SK-N-SH (cell line): ENCODE measurements around the gene FHIP2A. TPM values are rescaled to one million over a fixed set of nuclear protein-coding genes. Genes with fewer than 3 reads are reported as not detected.
"Not testable (repeated sequence)": the region's sequence is repeated elsewhere in the genome, so short reads cannot be mapped to it uniquely, and the experiment has no call there.

ENCODE experiments used
- CTCF ChIA-PET: fragments of 300-600, 350-600 bp; formaldehyde crosslinking; extraction: SDS; loops from one replicate; lab custom pipeline; 2021; lab: Yijun Ruan, JAX
- POLR2A ChIA-PET: fragments of 350-600 bp; sonication (Branson Sonifier 250); formaldehyde crosslinking; extraction: SDS; loops from one replicate; lab custom pipeline; 2020; ENCODE audit warnings: antibody characterized with exemption, inconsistent platforms; lab: Yijun Ruan, JAX
- DNase-seq: peaks from one replicate; pipeline ENCODE4 v3.0.0; 2012
- H2AFZ ChIP-seq: fragments of 200-600 bp; sonication (generic); 2 replicates; pipeline ENCODE4 v1.8.1; 2016; ENCODE audit warnings: antibody characterized with exemption, mild to moderate bottlenecking, low read depth
- H3F3A ChIP-seq: fragments of 200-600 bp; sonication (generic); replicated peaks from 2 replicates; pipeline ENCODE3; 2016; ENCODE audit warnings: antibody characterized with exemption, mild to moderate bottlenecking; ENCODE audit not compliant: insufficient read depth
- H3K27ac ChIP-seq, 2 experiments: fragments of 200-500 bp in 1 of 2; fragments of 200-600 bp in 1 of 2; sonication (Bioruptor generic) in 1 of 2; sonication (generic), shearing (Covaris generic) in 1 of 2; 2 replicates each; pipeline versions ENCODE4 v1.5.1 to v1.6.1; 2014 to 2016; ENCODE audit warnings: low read depth in 2 of 2, inconsistent platforms in 1 of 2, low read length in 1 of 2, mild to moderate bottlenecking in 1 of 2, mixed read lengths in 1 of 2
- H3K27me3 ChIP-seq: fragments of 200-600 bp; sonication (generic), shearing (Covaris generic); 2 replicates; pipeline ENCODE4 v1.6.1; 2016; ENCODE audit warnings: mixed run types; ENCODE audit not compliant: insufficient read depth
- H3K36me3 ChIP-seq, 2 experiments: fragments of 200-500 bp in 1 of 2; fragments of 200-600 bp in 1 of 2; sonication (Bioruptor generic) in 1 of 2; sonication (generic) in 1 of 2; replicated peaks in 1 of 2; 2 replicates each; pipeline versions ENCODE3 to v1.5.1; 2014 to 2016; ENCODE audit warnings: low read length in 1 of 2, mild to moderate bottlenecking in 1 of 2; ENCODE audit not compliant: insufficient read depth in 2 of 2, control insufficient read depth in 1 of 2
- H3K4me1 ChIP-seq, 2 experiments: fragments of 200-500 bp in 1 of 2; fragments of 200-600 bp in 1 of 2; sonication (Bioruptor generic) in 1 of 2; sonication (generic), shearing (Covaris generic) in 1 of 2; 2 replicates each; pipeline versions ENCODE4 v1.5.1 to v1.6.1; 2014 to 2016; ENCODE audit warnings: low read depth in 1 of 2, low read length in 1 of 2, mixed run types in 1 of 2; ENCODE audit not compliant: insufficient read depth in 2 of 2, control insufficient read depth in 1 of 2
- H3K4me2 ChIP-seq: fragments of 200-600 bp; sonication (generic), shearing (Covaris generic); 2 replicates; pipeline ENCODE4 v1.6.1; 2017; ENCODE audit warnings: mixed run types
- H3K4me3 ChIP-seq, 2 experiments: fragments of 200-500 bp in 1 of 2; fragments of 200-600 bp in 1 of 2; sonication (Bioruptor generic) in 1 of 2; sonication (generic), shearing (Covaris generic) in 1 of 2; 2 replicates each; pipeline versions ENCODE4 v1.5.1 to v1.8.1; 2014 to 2016; ENCODE audit warnings: low read depth in 2 of 2, inconsistent platforms in 1 of 2, low read length in 1 of 2, mild to moderate bottlenecking in 1 of 2, mixed read lengths in 1 of 2, moderate library complexity in 1 of 2
- H3K79me2 ChIP-seq: fragments of 200-600 bp; sonication (generic); 2 replicates; pipeline ENCODE4 v1.8.1; 2017; ENCODE audit warnings: mild to moderate bottlenecking; ENCODE audit not compliant: insufficient read depth
- H3K9ac ChIP-seq: fragments of 200-600 bp; sonication (generic); 2 replicates; pipeline ENCODE4 v1.6.1; 2017; ENCODE audit warnings: mixed run types
- H3K9me2 ChIP-seq: fragments of 200-600 bp; sonication (generic); 2 replicates; pipeline ENCODE4 v1.6.1; 2017; ENCODE audit warnings: mixed run types
- H3K9me3 ChIP-seq: fragments of 200-600 bp; sonication (generic); 2 replicates; pipeline ENCODE4 v1.6.1; 2017; ENCODE audit warnings: mixed run types, mild to moderate bottlenecking, moderate library complexity
- H4K20me1 ChIP-seq: fragments of 200-600 bp; sonication (generic); 2 replicates; pipeline ENCODE4 v1.6.1; 2017; ENCODE audit warnings: mild to moderate bottlenecking, mixed run types; ENCODE audit not compliant: insufficient read depth
- CHD2 ChIP-seq: fragments of 150-350 bp; IDR thresholded peaks from 2 replicates; pipeline ENCODE4 v1.6.1; 2018; ENCODE audit warnings: low read length; ENCODE audit not compliant: partially characterized antibody
- ELF1 ChIP-seq: IDR thresholded peaks from 2 replicates; pipeline ENCODE4 v1.4.0; 2012
- FOXM1 ChIP-seq: IDR thresholded peaks from 2 replicates; pipeline ENCODE4 v1.4.0; 2012; ENCODE audit warnings: low read depth, mild to moderate bottlenecking
- GATA2 ChIP-seq: sonication (generic); formaldehyde crosslinking; IDR thresholded peaks from 2 replicates; pipeline ENCODE4 v1.5.0; 2020; ENCODE audit warnings: mild to moderate bottlenecking, missing genetic modification reagents
- JUND ChIP-seq: IDR thresholded peaks from 2 replicates; pipeline ENCODE4 v1.4.0; 2012
- MXI1 ChIP-seq: IDR thresholded peaks from 2 replicates; pipeline ENCODE4 v1.6.1; 2012; ENCODE audit warnings: mild to moderate bottlenecking, low read depth, low read length, improper control_type of control experiment
- NFIC ChIP-seq: IDR thresholded peaks from 2 replicates; pipeline ENCODE4 v1.4.0; 2012; ENCODE audit warnings: borderline replicate concordance
- NRF1 ChIP-seq: IDR thresholded peaks from 2 replicates; pipeline ENCODE4 v1.6.1; 2012; ENCODE audit warnings: low read depth, mild to moderate bottlenecking, low read length
- RCOR1 ChIP-seq: fragments of 150-350 bp; IDR thresholded peaks from 2 replicates; pipeline ENCODE4 v1.6.1; 2017; ENCODE audit warnings: antibody characterized with exemption, low read length
- RFX5 ChIP-seq: IDR thresholded peaks from 2 replicates; pipeline ENCODE4 v1.6.1; 2012; ENCODE audit warnings: mild to moderate bottlenecking, improper control_type of control experiment, low read length
- SIN3A ChIP-seq: IDR thresholded peaks from 2 replicates; pipeline ENCODE4 v1.6.1; 2012; ENCODE audit warnings: low read depth, mild to moderate bottlenecking, low read length, moderate library complexity, borderline replicate concordance
- SMC3 ChIP-seq: IDR thresholded peaks from 2 replicates; pipeline ENCODE4 v1.6.1; 2012; ENCODE audit warnings: low read depth, low read length, improper control_type of control experiment
- TAF1 ChIP-seq: IDR thresholded peaks from 2 replicates; pipeline ENCODE4 v1.6.1; 2012; ENCODE audit warnings: low read depth, mild to moderate bottlenecking, low read length, moderate library complexity, borderline replicate concordance
- TCF12 ChIP-seq: IDR thresholded peaks from 2 replicates; pipeline ENCODE4 v1.4.0; 2012
- TEAD4 ChIP-seq: IDR thresholded peaks from 2 replicates; pipeline ENCODE4 v1.4.0; 2012; ENCODE audit warnings: mild to moderate bottlenecking, borderline replicate concordance; ENCODE audit not compliant: insufficient read depth
- YY1 ChIP-seq: IDR thresholded peaks from 2 replicates; pipeline ENCODE4 v1.4.0; 2012; ENCODE audit warnings: low read depth, mild to moderate bottlenecking
- WGBS: methylation state at CpG from one replicate; pipeline ENCODE4 v1.1.6; 2017; ENCODE audit warnings: low lambda C conversion rate; 5-methylcytosine and 5-hydroxymethylcytosine counted together
- polyA plus RNA-seq, 3 experiments: library from polyadenylated mRNA; depleted of rRNA; stranded (reverse); fragments of >200 nt; gene quantifications; 2 replicates each; pipeline ENCODE4 v1.2.3, GENCODE V29; 2012
- TF ChIP-seq, protein P1 (sequence below): fragments of 150-350 bp; IDR thresholded peaks from 2 replicates; pipeline ENCODE4 v1.6.1; 2016; ENCODE audit warnings: mild to moderate bottlenecking, low read depth, low read length
- TF ChIP-seq, protein P2 (sequence below): IDR thresholded peaks from 2 replicates; pipeline ENCODE4 v1.6.1; 2012; ENCODE audit warnings: mild to moderate bottlenecking, low read depth, low read length, moderate library complexity
- TF ChIP-seq, protein P3 (sequence below): IDR thresholded peaks from 2 replicates; pipeline ENCODE4 v1.4.0; 2012; ENCODE audit warnings: low read depth

The FHIP2A gene
- polyA plus RNA-seq, 1 of the 3 experiments (the other 2 are of a cell fraction) = 6.1 TPM

DNA sequence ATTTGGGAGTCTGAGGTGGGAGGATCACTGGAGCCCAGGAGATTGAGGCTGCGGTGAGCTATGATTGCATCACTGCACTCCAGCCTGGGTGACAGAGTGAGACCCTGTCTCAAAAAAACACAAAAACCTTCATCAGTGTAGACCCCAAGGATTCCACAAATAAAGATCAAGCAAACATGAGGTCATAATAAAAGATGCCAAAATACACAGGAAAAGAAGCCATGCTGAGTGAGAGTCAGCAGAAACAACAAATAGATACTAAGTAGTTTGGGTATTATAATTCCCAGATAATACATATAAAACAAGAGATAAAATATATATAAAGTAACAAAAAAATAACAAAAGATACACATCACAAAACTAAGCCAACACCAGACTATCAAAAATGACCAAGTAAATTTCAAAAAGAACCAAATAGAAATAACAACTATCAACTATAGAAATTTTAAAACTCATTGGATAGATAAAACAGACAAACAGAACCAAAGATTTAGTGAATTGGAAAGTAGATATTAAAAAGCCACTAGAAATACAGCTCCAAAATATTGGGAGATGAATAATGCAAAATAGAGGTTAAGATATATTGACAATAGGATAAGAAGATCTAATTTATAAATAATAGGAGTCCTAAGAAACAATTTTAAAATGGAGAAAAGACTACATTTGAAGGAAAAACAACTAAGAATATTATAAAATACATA lies 48.9 kb upstream of the FHIP2A start:
- H3K27me3 ChIP-seq = no peaks in the 10 kb centered on the region
- H3K79me2 ChIP-seq = no peaks in the 10 kb centered on the region
- TF ChIP-seq, protein P1, sequence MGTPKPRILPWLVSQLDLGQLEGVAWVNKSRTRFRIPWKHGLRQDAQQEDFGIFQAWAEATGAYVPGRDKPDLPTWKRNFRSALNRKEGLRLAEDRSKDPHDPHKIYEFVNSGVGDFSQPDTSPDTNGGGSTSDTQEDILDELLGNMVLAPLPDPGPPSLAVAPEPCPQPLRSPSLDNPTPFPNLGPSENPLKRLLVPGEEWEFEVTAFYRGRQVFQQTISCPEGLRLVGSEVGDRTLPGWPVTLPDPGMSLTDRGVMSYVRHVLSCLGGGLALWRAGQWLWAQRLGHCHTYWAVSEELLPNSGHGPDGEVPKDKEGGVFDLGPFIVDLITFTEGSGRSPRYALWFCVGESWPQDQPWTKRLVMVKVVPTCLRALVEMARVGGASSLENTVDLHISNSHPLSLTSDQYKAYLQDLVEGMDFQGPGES = no peak
- TF ChIP-seq JUND (0 out of 2 replicates have a peak, but pooled peaks have one; percentile 4), ELF1 (no peak)
- no peak overlapping the region for H3K4me3 ChIP-seq
- CTCF ChIA-PET = interaction anchor here (1.6 kb wide), 1 partner anchor 13 kb away, joined by 6 read pairs; no protein-coding TSS in a partner anchor
- no peak overlapping the region for H2AFZ ChIP-seq
- no peaks in the 10 kb centered on the region for H3K9me2 ChIP-seq
- POLR2A ChIA-PET = no interaction called here
- no peak overlapping the region for H3K9ac ChIP-seq
- WGBS = 100% methylated on average over 1 of the region's 1 CpG
- H3K4me2 ChIP-seq = 0 out of 2 replicates have a peak overlapping the region, but pooled peaks have one; percentile 33
- H3K36me3 ChIP-seq = no peaks in the 10 kb centered on the region
- no peak for DNase-seq
- peak overlapping the region in 1 of 2 experiments; percentile 73; a peak in 2 of 4 replicates for H3K27ac ChIP-seq
- peaks cover 20% of the 10 kb centered on the region for H3F3A ChIP-seq
- H3K4me1 ChIP-seq = peaks cover 2 to 4% of the 10 kb centered on the region in 2 experiments; a peak in 2 of 4 replicates
- H3K9me3 ChIP-seq = no peaks in the 10 kb centered on the region
- no peaks in the 10 kb centered on the region for H4K20me1 ChIP-seq

DNA sequence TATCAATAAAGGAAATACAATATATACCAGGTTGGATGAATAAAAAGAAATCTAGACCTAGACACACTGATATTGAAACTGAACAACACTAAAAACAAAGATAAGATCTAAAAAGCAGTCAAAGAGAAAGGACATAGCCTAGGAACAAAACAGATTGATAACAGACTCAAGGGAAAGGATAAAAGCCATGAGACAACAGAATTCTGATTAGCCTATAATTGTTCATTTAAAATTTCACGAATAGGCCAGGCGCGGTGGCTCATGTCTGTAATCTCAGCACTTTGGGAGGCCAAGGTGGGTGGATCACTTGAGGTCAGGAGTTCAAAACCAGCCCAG lies 48.4 kb upstream of the FHIP2A start:
- H3K9me3 ChIP-seq = no peaks in the 10 kb centered on the region
- H3K9ac ChIP-seq = no peak overlapping the region
- TF ChIP-seq SIN3A = no peak
- TF ChIP-seq GATA2 = no peak
- no peak for TF ChIP-seq ELF1
- TF ChIP-seq, protein P2, sequence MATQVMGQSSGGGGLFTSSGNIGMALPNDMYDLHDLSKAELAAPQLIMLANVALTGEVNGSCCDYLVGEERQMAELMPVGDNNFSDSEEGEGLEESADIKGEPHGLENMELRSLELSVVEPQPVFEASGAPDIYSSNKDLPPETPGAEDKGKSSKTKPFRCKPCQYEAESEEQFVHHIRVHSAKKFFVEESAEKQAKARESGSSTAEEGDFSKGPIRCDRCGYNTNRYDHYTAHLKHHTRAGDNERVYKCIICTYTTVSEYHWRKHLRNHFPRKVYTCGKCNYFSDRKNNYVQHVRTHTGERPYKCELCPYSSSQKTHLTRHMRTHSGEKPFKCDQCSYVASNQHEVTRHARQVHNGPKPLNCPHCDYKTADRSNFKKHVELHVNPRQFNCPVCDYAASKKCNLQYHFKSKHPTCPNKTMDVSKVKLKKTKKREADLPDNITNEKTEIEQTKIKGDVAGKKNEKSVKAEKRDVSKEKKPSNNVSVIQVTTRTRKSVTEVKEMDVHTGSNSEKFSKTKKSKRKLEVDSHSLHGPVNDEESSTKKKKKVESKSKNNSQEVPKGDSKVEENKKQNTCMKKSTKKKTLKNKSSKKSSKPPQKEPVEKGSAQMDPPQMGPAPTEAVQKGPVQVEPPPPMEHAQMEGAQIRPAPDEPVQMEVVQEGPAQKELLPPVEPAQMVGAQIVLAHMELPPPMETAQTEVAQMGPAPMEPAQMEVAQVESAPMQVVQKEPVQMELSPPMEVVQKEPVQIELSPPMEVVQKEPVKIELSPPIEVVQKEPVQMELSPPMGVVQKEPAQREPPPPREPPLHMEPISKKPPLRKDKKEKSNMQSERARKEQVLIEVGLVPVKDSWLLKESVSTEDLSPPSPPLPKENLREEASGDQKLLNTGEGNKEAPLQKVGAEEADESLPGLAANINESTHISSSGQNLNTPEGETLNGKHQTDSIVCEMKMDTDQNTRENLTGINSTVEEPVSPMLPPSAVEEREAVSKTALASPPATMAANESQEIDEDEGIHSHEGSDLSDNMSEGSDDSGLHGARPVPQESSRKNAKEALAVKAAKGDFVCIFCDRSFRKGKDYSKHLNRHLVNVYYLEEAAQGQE = no peak
- no peak for TF ChIP-seq TEAD4
- TF ChIP-seq CHD2 = no peak
- no peak for TF ChIP-seq NRF1
- no peak for TF ChIP-seq JUND
- no peak for TF ChIP-seq RCOR1
- no peak for TF ChIP-seq FOXM1
- TF ChIP-seq SMC3 = no peak
- TF ChIP-seq, protein P3, sequence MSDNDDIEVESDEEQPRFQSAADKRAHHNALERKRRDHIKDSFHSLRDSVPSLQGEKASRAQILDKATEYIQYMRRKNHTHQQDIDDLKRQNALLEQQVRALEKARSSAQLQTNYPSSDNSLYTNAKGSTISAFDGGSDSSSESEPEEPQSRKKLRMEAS = no peak
- no peak for TF ChIP-seq YY1
- no peak for TF ChIP-seq MXI1
- no peak for TF ChIP-seq RFX5
- TF ChIP-seq TAF1 = no peak
- TF ChIP-seq NFIC = no peak
- no peak for TF ChIP-seq TCF12
- TF ChIP-seq, all 33 proteins: peak for 0
- DNase-seq = no peak
- Histone ChIP-seq H3K27me3 (no peaks in the 10 kb centered on the region), H3K9me2 (no peaks in the 10 kb centered on the region), H3K4me1 (peaks cover 2 to 4% of the 10 kb centered on the region in 2 experiments; a peak in 2 of 4 replicates), H3F3A (peaks cover 20% of the 10 kb centered on the region), H3K4me3 (no peak overlapping the region), H2AFZ (no peak overlapping the region), H3K36me3 (no peaks in the 10 kb centered on the region), H3K79me2 (no peaks in the 10 kb centered on the region), H4K20me1 (no peaks in the 10 kb centered on the region), H3K27ac (peak overlapping the region in 1 of 2 experiments; percentile 73; a peak in 2 of 4 replicates), H3K4me2 (no peak overlapping the region)
- CTCF ChIA-PET = no interaction called here
- 79% methylated on average over 3 of the region's 3 CpGs for WGBS
- POLR2A ChIA-PET = no interaction called here

DNA sequence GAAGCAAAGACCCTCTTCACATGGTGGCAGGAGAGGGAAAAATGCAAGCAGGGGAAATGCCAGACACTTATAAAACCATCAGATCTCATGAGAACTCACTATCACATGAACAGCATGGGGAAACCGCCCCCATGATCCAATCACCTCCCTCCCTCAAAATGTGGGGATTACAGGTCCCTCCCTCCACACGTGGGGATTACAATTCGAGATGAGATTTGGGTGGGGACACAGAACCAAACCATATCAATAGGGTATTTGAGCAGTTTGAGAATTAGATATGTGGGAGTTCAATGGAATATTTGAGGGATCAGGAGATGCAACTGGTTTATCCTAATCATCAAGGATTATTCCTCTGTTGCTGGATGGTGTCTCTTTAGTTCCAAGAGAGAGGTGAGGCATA lies 46.5 kb upstream of the FHIP2A start:
- H3K4me3 ChIP-seq, H4K20me1 ChIP-seq, H3K4me2 ChIP-seq, POLR2A ChIA-PET, H3K9ac ChIP-seq, CTCF ChIA-PET, H3K27ac ChIP-seq, H3K9me2 ChIP-seq, H2AFZ ChIP-seq, H3K27me3 ChIP-seq, H3K79me2 ChIP-seq, DNase-seq, H3K9me3 ChIP-seq, H3K36me3 ChIP-seq: not testable (repeated sequence)
- WGBS = 81% methylated on average over 3 of the region's 3 CpGs
- Histone ChIP-seq H3F3A (peaks cover 24% of the 10 kb centered on the region), H3K4me1 (peaks cover 0 to 13% of the 10 kb centered on the region in 2 experiments; a peak in 2 of 4 replicates)
